GM18517 (cell line): ENCODE results near the gene FCRLB.
"Not testable (repeated sequence)": the region's sequence is repeated elsewhere in the genome, so short reads cannot be mapped to it uniquely, and the experiment has no call there.

ENCODE experiments used
- ATAC-seq: cut with Tn5 transposase; IDR thresholded peaks from one replicate; pipeline ENCODE4 v1.9.1; 2021; ENCODE audit warnings: mild to moderate bottlenecking, moderate library complexity; ENCODE audit not compliant: unreplicated experiment

FCRLB gene

GRCh38 chr1:161739865-161740566 lies 18.7 kb downstream of the FCRLB start:
- no peak for ATAC-seq

GRCh38 chr1:161740921-161741320 lies 19.6 kb downstream of the FCRLB start:
- no peak for ATAC-seq

- no peak for ATAC-seq
These were observed 21.9 kb downstream of the FCRLB start for GRCh38 chr1:161743231-161743630.

GRCh38 chr1:161747801-161748200 lies 26.5 kb downstream of the FCRLB start:
- ATAC-seq = no peak

GRCh38 chr1:161749509-161750407 lies 28.4 kb downstream of the FCRLB start, which contains the start of gene DUSP12:
DUSP12 (plus strand) TSS chr1:161749786; CDS start chr1:161749802, 16 bp downstream.
- ATAC-seq = peak; percentile 96

- no peak for ATAC-seq
These were observed 42.3 kb downstream of the FCRLB start for GRCh38 chr1:161763522-161764098.

GRCh38 chr1:161766102-161766981 lies 45.0 kb downstream of the FCRLB start, which contains the start of gene ATF6:
ATF6 (plus strand) TSS chr1:161766320; CDS start chr1:161766361, 41 bp downstream.
- peak; percentile 63 for ATAC-seq

GRCh38 chr1:161768461-161768860 lies 47.1 kb downstream of the FCRLB start:
- ATAC-seq = no peak

GRCh38 chr1:161768986-161769672 lies 47.8 kb downstream of the FCRLB start:
- no peak for ATAC-seq

GRCh38 chr1:161769673-161770045 lies 48.3 kb downstream of the FCRLB start:
- not testable (repeated sequence) for ATAC-seq

GRCh38 chr1:161770250-161770649 lies 48.9 kb downstream of the FCRLB start:
- no peak for ATAC-seq

GRCh38 chr1:161771161-161771560 lies 49.8 kb downstream of the FCRLB start:
- ATAC-seq = no peak

GRCh38 chr1:161771973-161772372 lies 50.6 kb downstream of the FCRLB start:
- no peak for ATAC-seq

- ATAC-seq = no peak
These were observed 51.1 kb downstream of the FCRLB start for GRCh38 chr1:161772397-161772796.

GRCh38 chr1:161773791-161774190 lies 52.4 kb downstream of the FCRLB start:
- no peak for ATAC-seq

- ATAC-seq = no peak
These were observed 55.9 kb downstream of the FCRLB start for GRCh38 chr1:161777261-161777660.
